Astrocyte (in vitro differentiated cells and primary cell): Measurements from ENCODE around the gene CNFN. TPM values are rescaled to one million over a fixed set of nuclear protein-coding genes. Genes with fewer than 3 reads are reported as not detected.
A peak's percentile ranks its signal among the peaks of the same experiment; 100 is the strongest.

ENCODE experiments used
- DNase-seq: peaks from one replicate; pipeline ENCODE4 v3.0.0-alpha.2; 2010; ENCODE audit warnings: low read depth
- FAIRE-seq: peaks from 2 replicates; lab custom pipeline; 2011; peaks lifted over from hg19 to GRCh38; lab: Jason Lieb, UNC
- H2AFZ ChIP-seq: 2 replicates; pipeline ENCODE4 v1.6.0; 2012; ENCODE audit warnings: low read depth, low read length, inconsistent platforms
- H3K27ac ChIP-seq: 2 replicates; pipeline ENCODE4 v1.5.1; 2011; ENCODE audit warnings: low read depth, low read length, inconsistent platforms
- H3K27me3 ChIP-seq: 2 replicates; pipeline ENCODE4 v1.6.0; 2011; ENCODE audit warnings: low read length, inconsistent platforms; ENCODE audit not compliant: insufficient read depth
- H3K36me3 ChIP-seq: 2 replicates; pipeline ENCODE4 v1.5.1; 2011; ENCODE audit warnings: low read length, inconsistent platforms; ENCODE audit not compliant: insufficient read depth
- H3K4me1 ChIP-seq: 2 replicates; pipeline ENCODE4 v1.5.1; 2011; ENCODE audit warnings: low read length, inconsistent platforms; ENCODE audit not compliant: insufficient read depth
- H3K4me2 ChIP-seq: 2 replicates; pipeline ENCODE4 v1.6.0; 2012; ENCODE audit warnings: low read length, inconsistent platforms
- H3K4me3 ChIP-seq: 2 replicates; pipeline ENCODE4 v1.5.1; 2011; ENCODE audit warnings: low read depth, mild to moderate bottlenecking, low read length, inconsistent platforms; ENCODE audit not compliant: insufficient read depth
- H3K79me2 ChIP-seq: 2 replicates; pipeline ENCODE4 v1.6.0; 2012; ENCODE audit warnings: mild to moderate bottlenecking, low read length, inconsistent platforms; ENCODE audit not compliant: insufficient read depth
- H3K9ac ChIP-seq: 2 replicates; pipeline ENCODE4 v1.6.0; 2012; ENCODE audit warnings: mild to moderate bottlenecking, low read length, inconsistent platforms
- H3K9me3 ChIP-seq: 2 replicates; pipeline ENCODE4 v1.5.1; 2012; ENCODE audit warnings: low read depth, mild to moderate bottlenecking, low read length, inconsistent platforms; ENCODE audit not compliant: insufficient read depth
- H4K20me1 ChIP-seq: 2 replicates; pipeline ENCODE4 v1.6.0; 2012; ENCODE audit warnings: low read length, inconsistent platforms; ENCODE audit not compliant: insufficient read depth
- H3K27ac Mint-ChIP-seq: one replicate; pipeline ENCODE4 v1.8.0; 2021; ENCODE audit warnings: mild to moderate bottlenecking, mixed read lengths; ENCODE audit not compliant: unreplicated experiment
- H3K27me3 Mint-ChIP-seq: one replicate; pipeline ENCODE4 v1.8.0; 2021; ENCODE audit warnings: low read depth, mixed read lengths; ENCODE audit not compliant: unreplicated experiment
- H3K36me3 Mint-ChIP-seq: one replicate; pipeline ENCODE4 v1.8.0; 2021; ENCODE audit warnings: low read depth, mixed read lengths; ENCODE audit not compliant: unreplicated experiment
- H3K4me1 Mint-ChIP-seq: one replicate; pipeline ENCODE4 v1.8.0; 2021; ENCODE audit warnings: low read depth, mixed read lengths; ENCODE audit not compliant: unreplicated experiment
- H3K4me3 Mint-ChIP-seq: one replicate; pipeline ENCODE4 v1.8.0; 2021; ENCODE audit warnings: mild to moderate bottlenecking, moderate library complexity, mixed read lengths; ENCODE audit not compliant: unreplicated experiment
- H3K9me3 Mint-ChIP-seq: one replicate; pipeline ENCODE4 v1.8.0; 2021; ENCODE audit warnings: mild to moderate bottlenecking, mixed read lengths; ENCODE audit not compliant: unreplicated experiment
- EZH2 ChIP-seq: IDR thresholded peaks from 2 replicates; pipeline ENCODE4 v1.6.1; 2012; ENCODE audit warnings: mild to moderate bottlenecking, low read length, inconsistent platforms; ENCODE audit not compliant: insufficient read depth
- total RNA-seq: library from RNA; stranded (reverse); gene quantifications from 2 replicates; pipeline ENCODE4 v1.2.1, GENCODE V29; 2021
- TF ChIP-seq, protein P1 (sequence below): IDR thresholded peaks from 2 replicates; pipeline ENCODE4 v1.5.1; 2011; ENCODE audit warnings: low read depth, mild to moderate bottlenecking, inconsistent platforms, low read length, moderate library complexity; ENCODE audit not compliant: insufficient read depth

Gene CNFN
- total RNA-seq, 1 donor from 2014 or later, result 0.61 TPM

DNA sequence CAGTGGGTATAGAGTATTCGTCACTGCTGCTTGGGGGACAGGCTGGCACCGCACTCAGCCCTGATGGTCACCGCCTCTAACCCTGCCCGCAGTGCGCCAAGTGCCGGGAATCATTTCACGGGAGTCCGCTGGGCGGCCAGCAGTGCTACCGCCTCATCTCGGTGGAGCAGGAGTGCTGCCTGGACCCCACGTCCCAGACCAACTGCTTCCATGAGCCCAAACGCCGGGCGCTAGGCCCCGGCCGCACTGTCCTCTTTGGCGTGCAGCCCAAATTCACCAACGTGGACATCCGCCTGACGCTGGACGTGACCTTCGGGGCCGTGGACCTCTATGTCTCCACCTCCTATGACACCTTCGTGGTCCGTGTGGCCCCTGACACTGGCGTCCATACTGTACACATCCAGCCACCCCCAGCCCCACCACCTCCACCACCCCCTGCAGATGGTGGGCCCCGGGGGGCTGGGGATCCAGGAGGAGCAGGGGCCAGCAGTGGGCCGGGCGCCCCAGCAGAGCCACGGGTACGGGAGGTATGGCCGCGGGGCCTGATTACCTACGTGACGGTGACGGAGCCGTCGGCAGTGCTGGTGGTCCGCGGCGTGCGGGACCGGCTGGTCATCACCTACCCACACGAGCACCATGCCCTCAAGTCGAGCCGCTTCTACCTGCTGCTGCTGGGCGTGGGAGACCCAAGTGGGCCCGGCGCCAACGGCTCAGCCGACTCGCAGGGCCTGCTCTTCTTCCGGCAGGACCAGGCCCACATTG lies 14.5 kb downstream of the CNFN start:
- Histone ChIP-seq H3K79me2 (no peaks in the 10 kb centered on the region), H3K36me3 (peaks cover 2% of the 10 kb centered on the region), H3K9ac (no peak overlapping the region), H3K4me2 (no peak overlapping the region), H4K20me1 (no peaks in the 10 kb centered on the region), H3K27me3 (peaks cover 2% of the 10 kb centered on the region), H3K27ac (no peak overlapping the region), H3K4me3 (no peak overlapping the region), H3K4me1 (no peaks in the 10 kb centered on the region), H2AFZ (no peak overlapping the region), H3K9me3 (no peaks in the 10 kb centered on the region)
- Mint-ChIP-seq H3K4me3 (no peak overlapping the region), H3K27ac (no peak overlapping the region), H3K4me1 (no peaks in the 10 kb centered on the region), H3K9me3 (no peaks in the 10 kb centered on the region), H3K36me3 (peaks cover 20% of the 10 kb centered on the region), H3K27me3 (peaks cover 1% of the 10 kb centered on the region)
- no peak for TF ChIP-seq EZH2
- TF ChIP-seq, protein P1, sequence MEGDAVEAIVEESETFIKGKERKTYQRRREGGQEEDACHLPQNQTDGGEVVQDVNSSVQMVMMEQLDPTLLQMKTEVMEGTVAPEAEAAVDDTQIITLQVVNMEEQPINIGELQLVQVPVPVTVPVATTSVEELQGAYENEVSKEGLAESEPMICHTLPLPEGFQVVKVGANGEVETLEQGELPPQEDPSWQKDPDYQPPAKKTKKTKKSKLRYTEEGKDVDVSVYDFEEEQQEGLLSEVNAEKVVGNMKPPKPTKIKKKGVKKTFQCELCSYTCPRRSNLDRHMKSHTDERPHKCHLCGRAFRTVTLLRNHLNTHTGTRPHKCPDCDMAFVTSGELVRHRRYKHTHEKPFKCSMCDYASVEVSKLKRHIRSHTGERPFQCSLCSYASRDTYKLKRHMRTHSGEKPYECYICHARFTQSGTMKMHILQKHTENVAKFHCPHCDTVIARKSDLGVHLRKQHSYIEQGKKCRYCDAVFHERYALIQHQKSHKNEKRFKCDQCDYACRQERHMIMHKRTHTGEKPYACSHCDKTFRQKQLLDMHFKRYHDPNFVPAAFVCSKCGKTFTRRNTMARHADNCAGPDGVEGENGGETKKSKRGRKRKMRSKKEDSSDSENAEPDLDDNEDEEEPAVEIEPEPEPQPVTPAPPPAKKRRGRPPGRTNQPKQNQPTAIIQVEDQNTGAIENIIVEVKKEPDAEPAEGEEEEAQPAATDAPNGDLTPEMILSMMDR, result no peak
- DNase-seq, result no peak
- FAIRE-seq, result no peak

DNA sequence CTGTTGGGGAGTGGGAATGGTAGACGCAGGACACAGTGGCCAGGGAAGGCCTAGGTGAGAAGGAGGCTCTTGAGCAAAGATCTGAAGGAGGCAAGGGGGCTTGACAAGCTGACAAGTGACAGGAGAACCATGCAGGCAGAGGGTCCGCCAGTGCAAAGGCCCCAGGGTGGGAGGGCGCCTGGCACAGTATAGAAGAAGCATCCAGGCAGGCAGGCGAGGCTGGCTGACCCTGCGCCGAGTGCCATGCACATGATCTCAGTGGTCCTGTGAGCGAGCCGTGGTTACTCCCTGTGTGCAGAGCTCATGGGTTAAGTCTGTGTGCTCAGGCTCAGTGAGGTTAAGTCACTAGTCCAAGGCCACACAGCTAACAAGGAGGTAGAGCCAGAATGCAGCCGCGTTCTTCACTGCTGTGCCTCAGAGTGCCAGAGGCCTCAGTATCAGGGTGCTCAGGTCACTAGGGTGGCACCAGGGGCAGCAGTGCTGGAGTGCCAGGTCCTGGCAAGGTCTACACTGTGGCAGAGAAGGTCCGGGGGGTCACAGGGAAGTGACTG lies 15.2 kb downstream of the CNFN start:
- H3K36me3 Mint-ChIP-seq, result peaks cover 20% of the 10 kb centered on the region
- peak overlapping the region; percentile 0 for H3K27ac Mint-ChIP-seq
- no peaks in the 10 kb centered on the region for H3K27me3 Mint-ChIP-seq
- Histone ChIP-seq H4K20me1 (no peaks in the 10 kb centered on the region), H3K79me2 (no peaks in the 10 kb centered on the region), H3K9ac (no peak overlapping the region), H3K36me3 (peaks cover 2% of the 10 kb centered on the region), H3K4me3 (no peak overlapping the region), H3K4me2 (no peak overlapping the region), H3K27ac (no peak overlapping the region), H2AFZ (no peak overlapping the region), H3K27me3 (no peaks in the 10 kb centered on the region), H3K9me3 (no peaks in the 10 kb centered on the region), H3K4me1 (no peaks in the 10 kb centered on the region)
- no peak overlapping the region for H3K4me3 Mint-ChIP-seq
- FAIRE-seq (no peak), DNase-seq (no peak)
- no peak for TF ChIP-seq EZH2
- TF ChIP-seq, protein P1, result no peak
- H3K4me1 Mint-ChIP-seq, result no peaks in the 10 kb centered on the region
- no peaks in the 10 kb centered on the region for H3K9me3 Mint-ChIP-seq
